Colonic mucosa (tissue), 4 donors: ENCODE results near the gene RCCD1. TPM values are rescaled to one million over a fixed set of nuclear protein-coding genes. Genes with fewer than 3 reads are reported as not detected.

Source experiments
- DNase-seq: peaks from one replicate; pipeline ENCODE4 v3.0.0-alpha.2; 2020
- H3K27ac ChIP-seq: fragments of 200-600 bp; one replicate; pipeline ENCODE4 v1.8.0; 2021
- H3K27me3 ChIP-seq: fragments of 200-600 bp; one replicate; pipeline ENCODE4 v1.8.0; 2021
- H3K36me3 ChIP-seq: fragments of 200-600 bp; one replicate; pipeline ENCODE4 v1.8.0; 2021
- H3K4me1 ChIP-seq: fragments of 200-600 bp; one replicate; pipeline ENCODE4 v1.8.0; 2021; ENCODE audit warnings: mild to moderate bottlenecking
- H3K4me3 ChIP-seq: fragments of 200-600 bp; one replicate; pipeline ENCODE4 v1.8.0; 2021
- H3K9ac ChIP-seq, 2 donors: one replicate each; pipeline ENCODE4 v1.7.0; 2013; ENCODE audit warnings: control low read depth in 2 of 2, low read depth in 2 of 2, low read length in 2 of 2
- H3K9me3 ChIP-seq: fragments of 200-600 bp; one replicate; pipeline ENCODE4 v1.8.0; 2021
- intact Hi-C: fragments of 100-400 bp; cut with DNase I; formaldehyde crosslinking; loops from one replicate; pipeline ENCODE4 v1.14.1; 2022
- total RNA-seq, 2 donors: library from RNA; stranded (reverse); fragmentation: NEBNext Ultra II Directional in 1 of 2; extraction: Animal tissue kit (Norgen Biotek cat#: 25700) in 1 of 2; gene quantifications; one replicate each; pipeline ENCODE4 v1.2.1, GENCODE V29; 2021
- TF ChIP-seq, protein P1 (sequence below): fragments of 200-600 bp; IDR thresholded peaks from one replicate; pipeline ENCODE4 v1.8.0; 2022; ENCODE audit warnings: antibody characterized with exemption, mild to moderate bottlenecking
- donor health status: healthy.
- donor health status: DM: no; HTN: no; CAD: no.
- donor health status: DM: no; HTN: no; CAD: no.

The RCCD1 gene
- total RNA-seq, 2 donors from 2014 or later: 14.8 to 33.0 TPM

DNA sequence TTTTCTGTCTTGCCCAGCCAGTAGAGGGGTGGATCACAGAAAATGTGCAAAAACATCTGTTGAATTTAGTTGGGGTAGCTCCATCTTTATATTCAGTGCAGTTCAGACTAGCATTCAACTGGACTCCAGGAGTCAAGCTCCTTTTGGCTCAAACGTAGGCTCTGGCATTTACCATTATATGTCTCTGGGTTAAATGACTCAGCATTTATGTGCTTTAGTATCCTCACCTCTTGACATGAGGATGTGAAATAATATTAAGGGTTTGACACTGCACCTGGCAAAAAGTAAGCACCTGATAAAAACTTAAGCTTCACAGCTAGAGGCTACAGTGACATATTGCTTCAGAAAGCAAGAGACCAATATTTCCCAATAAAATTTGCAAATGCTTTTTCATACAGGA lies 24.9 kb downstream of the RCCD1 start:
- TF ChIP-seq, protein P1, sequence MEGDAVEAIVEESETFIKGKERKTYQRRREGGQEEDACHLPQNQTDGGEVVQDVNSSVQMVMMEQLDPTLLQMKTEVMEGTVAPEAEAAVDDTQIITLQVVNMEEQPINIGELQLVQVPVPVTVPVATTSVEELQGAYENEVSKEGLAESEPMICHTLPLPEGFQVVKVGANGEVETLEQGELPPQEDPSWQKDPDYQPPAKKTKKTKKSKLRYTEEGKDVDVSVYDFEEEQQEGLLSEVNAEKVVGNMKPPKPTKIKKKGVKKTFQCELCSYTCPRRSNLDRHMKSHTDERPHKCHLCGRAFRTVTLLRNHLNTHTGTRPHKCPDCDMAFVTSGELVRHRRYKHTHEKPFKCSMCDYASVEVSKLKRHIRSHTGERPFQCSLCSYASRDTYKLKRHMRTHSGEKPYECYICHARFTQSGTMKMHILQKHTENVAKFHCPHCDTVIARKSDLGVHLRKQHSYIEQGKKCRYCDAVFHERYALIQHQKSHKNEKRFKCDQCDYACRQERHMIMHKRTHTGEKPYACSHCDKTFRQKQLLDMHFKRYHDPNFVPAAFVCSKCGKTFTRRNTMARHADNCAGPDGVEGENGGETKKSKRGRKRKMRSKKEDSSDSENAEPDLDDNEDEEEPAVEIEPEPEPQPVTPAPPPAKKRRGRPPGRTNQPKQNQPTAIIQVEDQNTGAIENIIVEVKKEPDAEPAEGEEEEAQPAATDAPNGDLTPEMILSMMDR: no peak

DNA sequence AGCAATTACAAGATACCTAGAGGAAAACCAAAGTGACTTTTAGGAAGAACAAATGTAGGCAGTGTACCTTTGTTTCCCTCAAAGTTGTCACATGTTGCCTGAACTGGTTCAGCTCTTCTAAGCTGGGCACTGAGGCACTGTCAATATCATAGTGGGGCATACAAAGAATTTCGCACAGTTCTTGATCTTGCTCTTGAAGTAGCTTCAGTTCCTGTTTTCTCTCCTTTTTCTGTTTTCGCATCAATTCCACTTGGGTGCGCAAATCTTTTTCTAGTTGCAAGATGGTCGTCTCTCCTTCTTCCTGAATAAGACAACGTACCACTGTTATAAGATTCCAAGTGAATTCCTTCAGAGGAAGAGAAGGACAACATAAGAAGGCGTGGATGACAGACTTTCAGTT lies 27.0 kb downstream of the RCCD1 start:
- H3K36me3 ChIP-seq: peaks cover 11% of the 10 kb centered on the region
- no peaks in the 10 kb centered on the region for H3K9me3 ChIP-seq
- TF ChIP-seq, protein P1: no peak
- H3K27me3 ChIP-seq: no peaks in the 10 kb centered on the region
- H3K9ac ChIP-seq: no peak overlapping the region
- no peak overlapping the region for H3K4me3 ChIP-seq
- H3K27ac ChIP-seq: no peak overlapping the region
- intact Hi-C loops: no loop called here
- H3K4me1 ChIP-seq: no peaks in the 10 kb centered on the region
- no peak for DNase-seq

More for the DNA sequence above, 24.9 kb downstream of the RCCD1 start:
- Histone ChIP-seq H3K9me3 (no peaks in the 10 kb centered on the region), H3K27me3 (no peaks in the 10 kb centered on the region), H3K4me1 (no peaks in the 10 kb centered on the region), H3K9ac (no peak overlapping the region), H3K36me3 (peaks cover 11% of the 10 kb centered on the region), H3K4me3 (no peak overlapping the region), H3K27ac (no peak overlapping the region)
- intact Hi-C loops: no loop called here
- no peak for DNase-seq

DNA sequence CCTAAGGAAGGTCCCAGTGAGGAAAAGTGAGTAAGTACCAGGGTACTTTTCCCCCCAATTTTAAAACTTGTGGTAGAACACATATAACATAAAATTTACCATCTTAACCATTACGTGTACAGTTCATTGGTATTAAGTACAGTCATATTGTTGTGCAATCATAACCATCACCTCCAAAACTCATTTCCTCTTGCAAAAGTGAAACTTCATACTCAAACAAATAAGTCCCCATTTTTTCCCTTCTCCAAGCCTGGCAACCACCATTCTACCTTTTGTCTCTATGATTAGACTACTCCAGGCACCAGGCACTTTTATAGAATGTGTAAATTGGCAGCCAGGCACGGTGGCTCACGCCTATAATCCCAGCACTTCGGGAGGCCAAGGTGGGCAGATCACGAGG lies 27.5 kb downstream of the RCCD1 start:
- peaks cover 11% of the 10 kb centered on the region for H3K36me3 ChIP-seq
- no peaks in the 10 kb centered on the region for H3K4me1 ChIP-seq
- no peak overlapping the region for H3K27ac ChIP-seq
- no peak for DNase-seq
- TF ChIP-seq, protein P1: no peak
- H3K4me3 ChIP-seq: no peak overlapping the region
- H3K27me3 ChIP-seq: no peaks in the 10 kb centered on the region
- intact Hi-C loops: no loop called here
- no peaks in the 10 kb centered on the region for H3K9me3 ChIP-seq
- H3K9ac ChIP-seq: no peak overlapping the region

DNA sequence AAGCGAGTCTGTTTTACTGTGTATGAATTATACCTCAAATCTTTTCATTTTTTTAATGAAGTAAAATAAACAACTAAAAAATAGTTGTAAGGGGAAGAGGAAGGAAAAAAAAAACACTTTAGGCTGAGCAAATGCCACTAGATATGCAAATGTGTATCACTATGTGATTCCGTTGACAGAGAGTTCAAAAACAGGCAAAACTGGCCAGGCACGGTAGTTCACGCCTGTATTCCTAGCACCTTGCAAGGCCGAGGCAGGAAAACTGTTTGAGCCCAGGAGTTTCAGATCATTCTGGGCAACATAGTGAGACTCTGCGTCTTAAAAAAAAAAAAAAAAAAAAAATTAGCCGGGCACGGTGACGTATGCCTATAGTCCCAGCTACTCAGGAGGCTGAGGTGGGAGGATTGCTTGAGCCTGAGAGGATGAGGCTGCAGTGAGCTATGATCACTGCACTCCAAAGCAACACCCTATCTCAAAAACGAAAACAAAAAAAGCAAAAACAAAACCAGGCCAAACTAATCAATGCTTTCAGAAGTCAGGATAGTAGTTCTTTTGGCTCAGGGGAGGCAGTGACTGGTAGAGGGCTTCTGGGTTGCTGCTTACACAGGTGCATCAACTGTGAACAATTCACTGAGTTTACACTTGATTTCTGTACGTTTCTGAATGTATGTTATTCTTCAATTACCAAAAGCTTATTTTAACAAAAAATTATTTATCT lies 32.3 kb downstream of the RCCD1 start:
- Histone ChIP-seq H3K9me3 (no peaks in the 10 kb centered on the region), H3K27ac (no peak overlapping the region), H3K4me3 (no peak overlapping the region), H3K9ac (peak overlapping the region in 1 of 2 donors; percentile 26), H3K4me1 (no peaks in the 10 kb centered on the region), H3K36me3 (no peaks in the 10 kb centered on the region), H3K27me3 (no peaks in the 10 kb centered on the region)
- no peak for DNase-seq
- intact Hi-C loops: no loop called here
- TF ChIP-seq, protein P1: no peak

DNA sequence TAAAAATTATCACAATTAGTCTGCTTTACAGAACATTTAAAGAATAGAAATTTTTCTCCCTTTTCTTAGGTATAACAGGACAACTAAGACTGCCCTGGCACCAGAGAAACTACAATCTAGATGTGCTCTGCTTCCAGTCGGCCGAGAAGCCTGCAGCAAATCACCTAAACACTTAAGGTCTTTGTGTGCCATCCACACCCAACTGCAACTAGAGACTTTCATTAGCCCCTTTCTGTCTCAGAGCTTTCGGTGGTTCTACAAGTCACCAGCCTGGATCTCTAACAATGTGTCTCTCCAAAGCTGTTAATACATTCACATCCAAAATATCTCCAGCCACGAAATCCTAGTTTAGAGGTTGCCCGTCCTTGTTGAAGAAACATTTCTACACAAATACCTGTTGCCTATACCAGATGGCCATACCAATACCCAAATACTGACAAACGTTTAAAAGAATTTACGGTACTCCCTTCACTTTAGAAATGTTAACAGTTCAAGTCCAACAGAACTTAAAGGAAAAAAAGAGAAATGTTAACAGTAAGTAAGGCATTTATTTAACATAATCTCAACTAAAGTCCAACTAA lies 33.0 kb downstream of the RCCD1 start:
- intact Hi-C loops: no loop called here
- Histone ChIP-seq H3K4me1 (no peaks in the 10 kb centered on the region), H3K36me3 (no peaks in the 10 kb centered on the region), H3K27ac (no peak overlapping the region), H3K27me3 (no peaks in the 10 kb centered on the region), H3K4me3 (no peak overlapping the region), H3K9ac (peak overlapping the region in 1 of 2 donors; percentile 7), H3K9me3 (no peaks in the 10 kb centered on the region)
- no peak for DNase-seq
- TF ChIP-seq, protein P1: no peak
